Breast epithelium (tissue), 4 donors: ENCODE data around the gene TBX15. TPM values are rescaled to one million over a fixed set of nuclear protein-coding genes. Genes with fewer than 3 reads are reported as not detected.
"Not testable (repeated sequence)": the region's sequence is repeated elsewhere in the genome, so short reads cannot be mapped to it uniquely, and the experiment has no call there.

Experiments
- DNase-seq, 2 donors: peaks; one replicate each; pipeline ENCODE4 v3.0.0-alpha.2; 2019; ENCODE audit warnings: low spot score in 2 of 2
- H3K27ac ChIP-seq, 2 donors: fragments of 200-600 bp; sonication (generic) in 1 of 2; one replicate each; pipeline ENCODE4 v1.5.1; 2016 to 2019; ENCODE audit warnings: mild to moderate bottlenecking in 1 of 2
- H3K27me3 ChIP-seq, 2 donors: fragments of 200-600 bp; sonication (generic) in 1 of 2; one replicate each; pipeline versions ENCODE4 v1.5.1 to v1.6.0; 2017 to 2019; ENCODE audit warnings: control low read depth in 1 of 2, mild to moderate bottlenecking in 1 of 2
- H3K36me3 ChIP-seq: fragments of 200-600 bp; one replicate; pipeline ENCODE4 v1.5.1; 2019
- H3K4me1 ChIP-seq, 2 donors: fragments of 200-600 bp; sonication (generic); one replicate each; pipeline ENCODE4 v1.5.1; 2016 to 2019; ENCODE audit warnings: control low read depth in 1 of 2
- H3K4me3 ChIP-seq, 3 donors: fragments of 200-600 bp; sonication (generic); 1 replicate in 2 of 3; 2 replicates in 1 of 3; pipeline ENCODE4 v1.5.1; 2016 to 2019; ENCODE audit warnings: mild to moderate bottlenecking in 3 of 3, moderate library complexity in 2 of 3
- H3K9me3 ChIP-seq, 2 donors: fragments of 200-600 bp; sonication (generic) in 1 of 2; one replicate each; pipeline ENCODE4 v1.5.1; 2016 to 2019; ENCODE audit warnings: control low read depth in 1 of 2
- CTCF ChIP-seq, 3 donors: fragments of 450-650 bp; IDR thresholded peaks; one replicate each; pipeline ENCODE4 v1.5.1; 2016 to 2017; ENCODE audit warnings: antibody characterized with exemption in 3 of 3, mild to moderate bottlenecking in 3 of 3, moderate library complexity in 3 of 3
- POLR2A ChIP-seq: fragments of 450-650 bp; IDR thresholded peaks from one replicate; pipeline ENCODE4 v1.6.1; 2016; ENCODE audit warnings: antibody characterized with exemption, mild to moderate bottlenecking, moderate library complexity
- POLR2AphosphoS5 ChIP-seq, 3 donors: sonication (generic); formaldehyde crosslinking; IDR thresholded peaks; one replicate each; pipeline ENCODE4 v1.6.1; 2017; ENCODE audit warnings: antibody characterized with exemption in 3 of 3
- intact Hi-C: fragments of 100-400 bp; cut with DNase I; formaldehyde crosslinking; loops from one replicate; pipeline ENCODE4 v1.15.1; 2023; ENCODE audit warnings: low total_unique reads
- total RNA-seq, 3 donors: library from RNA; depleted of rRNA; stranded (reverse); fragments of >200 nt; gene quantifications; one replicate each; pipeline ENCODE4 v1.1.0, GENCODE V29; 2016

Gene TBX15
- total RNA-seq, 3 donors from 2014 or later = 5.9 to 60.0 (median 34.1) TPM

GRCh38 chr1:118958140-118958539 lies 30.0 kb downstream of the TBX15 start:
- TF ChIP-seq POLR2A (no peak), CTCF (IDR thresholded peaks at IDR 0.05) (no peak), POLR2AphosphoS5 (IDR thresholded peaks at IDR 0.05) (no peak)
- Histone ChIP-seq H3K4me1 (no peaks in the 10 kb centered on the region), H3K36me3 (no peaks in the 10 kb centered on the region), H3K9me3 (no peaks in the 10 kb centered on the region), H3K27me3 (no peaks in the 10 kb centered on the region), H3K27ac (no peak overlapping the region), H3K4me3 (no peak overlapping the region)
- intact Hi-C loops = no loop called here
- DNase-seq = no peak

DNA sequence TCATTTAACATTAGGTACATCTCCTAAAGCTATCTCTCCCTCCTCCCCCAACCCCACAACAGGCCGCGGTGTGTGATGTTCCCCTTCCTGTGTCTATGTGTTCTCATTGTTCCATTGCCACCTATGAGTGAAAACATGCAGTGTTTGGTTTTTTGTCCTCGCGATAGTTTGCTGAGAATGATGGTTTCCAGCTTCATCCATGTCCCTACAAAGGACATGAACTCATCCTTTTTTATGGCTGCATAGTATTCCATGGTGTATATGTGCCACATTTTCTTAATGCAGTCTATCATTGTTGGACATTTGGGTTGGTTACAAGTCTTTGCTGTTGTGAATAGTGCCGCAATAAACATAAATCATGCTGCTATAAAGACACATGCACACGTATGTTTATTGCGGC lies 30.6 kb downstream of the TBX15 start:
- H3K27ac ChIP-seq, H3K4me3 ChIP-seq, H3K4me1 ChIP-seq, H3K27me3 ChIP-seq, H3K36me3 ChIP-seq, H3K9me3 ChIP-seq, intact Hi-C loops, DNase-seq: not testable (repeated sequence)

GRCh38 chr1:118954301-118954905 lies 33.7 kb downstream of the TBX15 start:
- Histone ChIP-seq H3K27ac (no peak overlapping the region), H3K4me3 (no peak overlapping the region), H3K27me3 (no peaks in the 10 kb centered on the region), H3K9me3 (no peaks in the 10 kb centered on the region), H3K36me3 (no peaks in the 10 kb centered on the region), H3K4me1 (no peaks in the 10 kb centered on the region)
- DNase-seq = no peak
- no peak for TF ChIP-seq POLR2AphosphoS5 (IDR thresholded peaks at IDR 0.05)
- TF ChIP-seq CTCF (IDR thresholded peaks at IDR 0.05) = no peak
- no peak for TF ChIP-seq POLR2A
- intact Hi-C loops = no loop called here

DNA sequence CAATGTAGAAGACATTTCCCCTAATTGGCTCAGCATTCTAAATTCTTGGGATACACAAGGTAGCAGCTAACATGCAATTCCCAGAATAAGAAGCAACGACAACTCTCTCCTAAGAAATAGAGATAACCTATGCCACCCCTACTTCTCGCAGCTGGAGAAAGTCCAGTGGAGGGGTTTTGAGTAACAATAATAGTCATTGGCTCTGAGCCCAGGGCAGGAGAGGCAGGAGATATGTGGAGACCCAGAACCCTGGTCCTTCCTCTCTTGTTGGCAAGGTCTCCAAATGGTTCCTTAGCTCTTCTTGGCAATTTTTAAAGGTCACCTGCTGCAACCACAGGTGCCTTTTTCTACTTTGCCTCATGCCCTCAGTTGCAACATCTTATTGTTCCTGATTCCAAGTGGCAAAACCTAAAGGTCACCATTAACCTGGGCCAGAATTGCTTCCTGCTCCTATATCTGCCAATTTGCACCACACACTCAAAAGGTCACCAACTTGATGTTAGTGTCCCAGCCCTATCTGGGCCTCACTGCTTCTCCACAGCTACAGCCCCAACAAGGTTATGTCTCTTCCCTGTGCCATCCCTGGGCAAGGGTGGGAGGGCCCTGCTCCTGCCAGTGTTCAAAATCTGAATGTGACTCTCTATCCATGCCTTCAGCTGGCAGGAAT lies 36.7 kb downstream of the TBX15 start:
- Histone ChIP-seq H3K9me3 (no peaks in the 10 kb centered on the region), H3K36me3 (no peaks in the 10 kb centered on the region), H3K27ac (no peak overlapping the region), H3K27me3 (no peaks in the 10 kb centered on the region), H3K4me1 (no peaks in the 10 kb centered on the region), H3K4me3 (no peak overlapping the region)
- intact Hi-C loops = no loop called here
- DNase-seq = no peak
- TF ChIP-seq POLR2A (no peak), POLR2AphosphoS5 (IDR thresholded peaks at IDR 0.05) (no peak), CTCF (IDR thresholded peaks at IDR 0.05) (no peak)

DNA sequence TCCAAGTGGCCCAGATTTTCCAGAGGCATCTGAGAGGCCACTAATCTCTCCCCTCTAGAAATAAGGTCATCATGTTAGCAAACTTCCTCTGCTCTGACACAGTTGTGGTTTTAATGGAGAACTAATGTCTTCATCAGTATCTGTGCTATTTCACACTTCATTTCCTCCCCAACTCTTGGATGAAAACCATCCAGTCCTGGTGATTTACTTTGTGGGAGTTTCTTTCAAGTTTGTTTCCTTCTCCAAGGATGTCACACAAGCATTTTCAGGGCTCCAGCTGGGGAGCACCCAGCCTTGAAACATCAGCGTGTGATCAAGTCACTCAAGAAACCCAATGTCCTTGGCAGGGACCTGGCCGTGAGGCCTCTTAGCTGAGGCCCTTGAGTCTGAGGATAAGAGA lies 38.8 kb downstream of the TBX15 start:
- Histone ChIP-seq H3K4me3 (no peak overlapping the region), H3K27ac (peak overlapping the region; percentile 20 to 72), H3K27me3 (no peaks in the 10 kb centered on the region), H3K4me1 (no peaks in the 10 kb centered on the region), H3K9me3 (no peaks in the 10 kb centered on the region), H3K36me3 (no peaks in the 10 kb centered on the region)
- TF ChIP-seq CTCF (IDR thresholded peaks at IDR 0.05) (no peak), POLR2AphosphoS5 (IDR thresholded peaks at IDR 0.05) (peak; percentile 15 to 46 (median 35)), POLR2A (no peak)
- intact Hi-C loops = no loop called here
- DNase-seq = peak in 1 of 2 donors; percentile 29
